ENCODE data around the gene CPPED1. TPM values are rescaled to one million over a fixed set of nuclear protein-coding genes. Genes with fewer than 3 reads are reported as not detected.
"Not testable (repeated sequence)": the region's sequence is repeated elsewhere in the genome, so short reads cannot be mapped to it uniquely, and the experiment has no call there.

CPPED1 gene
- polyA plus RNA-seq, 3 donors, result 100 to 292 (median 259) TPM

DNA sequence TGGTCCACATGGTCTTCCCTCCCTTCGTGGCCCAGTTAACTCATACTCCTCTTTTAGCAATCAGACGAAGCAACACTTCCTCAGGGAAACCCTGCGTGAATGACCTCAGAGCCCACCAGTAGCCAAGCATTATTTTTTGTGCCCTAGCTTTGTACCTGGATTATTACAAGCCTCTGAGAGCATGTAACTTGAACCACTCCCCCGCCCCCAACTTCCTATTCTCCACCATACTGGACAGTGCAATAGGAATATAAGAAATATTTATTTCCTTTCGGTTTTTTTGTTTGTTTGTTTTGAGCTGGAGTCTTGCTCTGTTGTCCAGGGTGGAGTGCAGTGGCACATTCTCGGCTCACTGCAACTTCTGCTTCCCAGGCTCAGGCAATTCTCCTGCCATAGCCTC lies 2.9 kb downstream of the CPPED1 start:
- H3K36me3 Mint-ChIP-seq, result peaks cover 21 to 43% of the 10 kb centered on the region in 2 donors
- Histone ChIP-seq H4K20me1 (ENCODE audit: insufficient read depth, low read length) (peaks cover 66% of the 10 kb centered on the region), H3K27ac (ENCODE audit: low read depth in 1 of 2, low read length in 2 of 2) (peak overlapping the region; percentile 83 to 91), H3K4me1 (ENCODE audit: control insufficient read depth in 1 of 2, insufficient read depth in 2 of 2, low read length in 2 of 2) (peaks cover 60 to 75% of the 10 kb centered on the region in 2 donors), H3K36me3 (replicated peaks in 1 of 2; ENCODE audit: control insufficient read depth in 1 of 2, insufficient read depth in 2 of 2, low read length in 2 of 2) (peaks cover 0 to 8% of the 10 kb centered on the region in 2 donors), H3K27me3 (ENCODE audit: control insufficient read depth in 2 of 2, insufficient read depth in 2 of 2, low read length in 2 of 2) (no peaks in the 10 kb centered on the region), H3K79me2 (ENCODE audit: insufficient read depth, low read length) (peaks cover 81% of the 10 kb centered on the region), H3K4me3 (replicated peaks in 1 of 3; ENCODE audit: low read depth in 2 of 3, low read length in 3 of 3) (peak overlapping the region; percentile 21 to 98 (median 31)), H3K9me3 (replicated peaks in 1 of 2; ENCODE audit: control insufficient read depth in 1 of 2, insufficient read depth in 1 of 2, low read length in 2 of 2) (no peaks in the 10 kb centered on the region), H3K9ac (ENCODE audit: insufficient read depth, low read length, poor library complexity, severe bottlenecking) (no peak overlapping the region), H3K4me2 (replicated peaks; ENCODE audit: extremely low read depth, low read length, poor library complexity, severe bottlenecking) (peak overlapping the region; percentile 91), H2AFZ (ENCODE audit: insufficient read depth, low read depth, low read length, poor library complexity, severe bottlenecking) (no peak overlapping the region)
- H3K27ac Mint-ChIP-seq, result peak overlapping the region; percentile 88 to 97 (median 95)
- no peaks in the 10 kb centered on the region for H3K27me3 Mint-ChIP-seq (ENCODE audit: low read depth in 3 of 3)
- WGBS (ENCODE audit: insufficient coverage), result 5% methylated on average over 3 of the region's 6 CpGs
- DNase-seq, result peak; percentile 7 to 32 (median 31)
- peaks cover 77% of the 10 kb centered on the region for H3K4me1 Mint-ChIP-seq
- H3K4me3 Mint-ChIP-seq, result peak overlapping the region; percentile 88 to 89
- TF ChIP-seq, protein P1, sequence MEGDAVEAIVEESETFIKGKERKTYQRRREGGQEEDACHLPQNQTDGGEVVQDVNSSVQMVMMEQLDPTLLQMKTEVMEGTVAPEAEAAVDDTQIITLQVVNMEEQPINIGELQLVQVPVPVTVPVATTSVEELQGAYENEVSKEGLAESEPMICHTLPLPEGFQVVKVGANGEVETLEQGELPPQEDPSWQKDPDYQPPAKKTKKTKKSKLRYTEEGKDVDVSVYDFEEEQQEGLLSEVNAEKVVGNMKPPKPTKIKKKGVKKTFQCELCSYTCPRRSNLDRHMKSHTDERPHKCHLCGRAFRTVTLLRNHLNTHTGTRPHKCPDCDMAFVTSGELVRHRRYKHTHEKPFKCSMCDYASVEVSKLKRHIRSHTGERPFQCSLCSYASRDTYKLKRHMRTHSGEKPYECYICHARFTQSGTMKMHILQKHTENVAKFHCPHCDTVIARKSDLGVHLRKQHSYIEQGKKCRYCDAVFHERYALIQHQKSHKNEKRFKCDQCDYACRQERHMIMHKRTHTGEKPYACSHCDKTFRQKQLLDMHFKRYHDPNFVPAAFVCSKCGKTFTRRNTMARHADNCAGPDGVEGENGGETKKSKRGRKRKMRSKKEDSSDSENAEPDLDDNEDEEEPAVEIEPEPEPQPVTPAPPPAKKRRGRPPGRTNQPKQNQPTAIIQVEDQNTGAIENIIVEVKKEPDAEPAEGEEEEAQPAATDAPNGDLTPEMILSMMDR (IDR thresholded peaks at IDR 0.05), result no peak
- peaks cover 0 to 3% (median 0%) of the 10 kb centered on the region in 7 donors for H3K9me3 Mint-ChIP-seq
- intact Hi-C loops (cut with micrococcal nuclease), result no loop called here

DNA sequence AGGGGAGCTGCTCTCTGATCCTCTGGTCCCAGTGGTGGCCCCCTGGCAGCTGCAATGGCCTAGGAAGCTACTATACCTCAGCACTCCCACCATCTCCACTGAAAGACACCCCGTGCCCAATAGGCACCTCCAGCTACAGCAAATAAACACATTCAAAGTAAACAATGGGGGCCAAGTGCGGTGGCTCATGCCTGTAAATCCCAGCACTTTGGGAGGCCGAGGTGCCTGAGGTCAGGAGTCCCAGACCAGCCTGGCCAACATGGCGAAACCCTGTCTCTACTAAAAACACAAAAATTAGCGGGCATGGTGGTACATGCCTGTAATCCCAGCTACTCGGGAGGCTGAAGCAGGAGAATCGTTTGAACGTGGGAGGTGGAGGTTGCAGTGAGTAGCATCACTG lies 3.7 kb downstream of the CPPED1 start:
- Mint-ChIP-seq H3K4me3 (peak overlapping the region; percentile 31 to 65), H3K27ac (peak overlapping the region; percentile 88 to 97 (median 95)), H3K36me3 (peaks cover 25 to 52% of the 10 kb centered on the region in 2 donors), H3K4me1 (peaks cover 77% of the 10 kb centered on the region)
- H3K27me3 ChIP-seq (ENCODE audit: control insufficient read depth in 2 of 2, insufficient read depth in 2 of 2, low read length in 2 of 2); H3K27me3 Mint-ChIP-seq (ENCODE audit: low read depth in 3 of 3); intact Hi-C loops (cut with micrococcal nuclease); DNase-seq; H2AFZ ChIP-seq (ENCODE audit: insufficient read depth, low read depth, low read length, poor library complexity, severe bottlenecking); H3K9me3 ChIP-seq (replicated peaks in 1 of 2; ENCODE audit: control insufficient read depth in 1 of 2, insufficient read depth in 1 of 2, low read length in 2 of 2); H3K9ac ChIP-seq (ENCODE audit: insufficient read depth, low read length, poor library complexity, severe bottlenecking); H3K9me3 Mint-ChIP-seq: not testable (repeated sequence)
- Histone ChIP-seq H3K4me2 (replicated peaks; ENCODE audit: extremely low read depth, low read length, poor library complexity, severe bottlenecking) (peak overlapping the region; percentile 91), H3K4me1 (ENCODE audit: control insufficient read depth in 1 of 2, insufficient read depth in 2 of 2, low read length in 2 of 2) (peaks cover 60 to 75% of the 10 kb centered on the region in 2 donors), H3K27ac (ENCODE audit: low read depth in 1 of 2, low read length in 2 of 2) (peak overlapping the region; percentile 83 to 91), H3K36me3 (replicated peaks in 1 of 2; ENCODE audit: control insufficient read depth in 1 of 2, insufficient read depth in 2 of 2, low read length in 2 of 2) (peaks cover 0 to 16% of the 10 kb centered on the region in 2 donors), H4K20me1 (ENCODE audit: insufficient read depth, low read length) (peaks cover 75% of the 10 kb centered on the region), H3K4me3 (replicated peaks in 1 of 3; ENCODE audit: low read depth in 2 of 3, low read length in 3 of 3) (peak overlapping the region; percentile 21 to 98 (median 31)), H3K79me2 (ENCODE audit: insufficient read depth, low read length) (peaks cover 89% of the 10 kb centered on the region)
- 100% methylated on average over 6 of the region's 8 CpGs for WGBS (ENCODE audit: insufficient coverage)
